Measurements from ENCODE around the gene GOSR1.

- no peak for TF ChIP-seq CTCF (IDR thresholded peaks at IDR 0.05)
- no peak for TF ChIP-seq EZH2 (IDR thresholded peaks at IDR 0.05)
These were observed 43.7 kb upstream of the GOSR1 start for GRCh38 chr17:30433514-30433913.
